Liver (tissue), 9 donors: ENCODE data around the gene URM1. TPM values are rescaled to one million over a fixed set of nuclear protein-coding genes. Genes with fewer than 3 reads are reported as not detected.

Experiments
- DNase-seq: peaks from one replicate; pipeline ENCODE4 v3.0.0-alpha.2; 2017; ENCODE audit warnings: low spot score
- H3K27ac ChIP-seq, 2 donors: one replicate each; pipeline ENCODE4 v1.7.0; 2013; ENCODE audit warnings: inconsistent platforms in 2 of 2, low read length in 2 of 2, control low read depth in 1 of 2, low read depth in 1 of 2, mild to moderate bottlenecking in 1 of 2
- H3K27me3 ChIP-seq, 4 donors: one replicate each; pipeline versions ENCODE4 v1.6.1 to v1.7.0; 2013; ENCODE audit warnings: low read length in 3 of 4, inconsistent platforms in 1 of 4, mild to moderate bottlenecking in 1 of 4, moderate library complexity in 1 of 4; ENCODE audit not compliant: control insufficient read depth in 4 of 4, insufficient read depth in 4 of 4
- H3K36me3 ChIP-seq, 4 donors: one replicate each; pipeline versions ENCODE4 v1.6.1 to v1.7.0; 2013; ENCODE audit warnings: low read length in 3 of 4, mild to moderate bottlenecking in 3 of 4, low read depth in 1 of 4, moderate library complexity in 1 of 4; ENCODE audit not compliant: control insufficient read depth in 4 of 4, insufficient read depth in 3 of 4
- H3K4me1 ChIP-seq, 4 donors: one replicate each; pipeline versions ENCODE4 v1.6.1 to v1.7.0; 2013; ENCODE audit warnings: low read length in 3 of 4, mild to moderate bottlenecking in 3 of 4, moderate library complexity in 1 of 4; ENCODE audit not compliant: control insufficient read depth in 4 of 4, insufficient read depth in 4 of 4
- H3K4me3 ChIP-seq, 3 donors: one replicate each; pipeline versions ENCODE4 v1.6.1 to v1.7.0; 2013; ENCODE audit warnings: low read length in 3 of 3, control low read depth in 1 of 3, low read depth in 1 of 3, mild to moderate bottlenecking in 1 of 3
- H3K9ac ChIP-seq, 2 donors: one replicate each; pipeline ENCODE4 v1.7.0; 2013; ENCODE audit warnings: low read length in 2 of 2, mild to moderate bottlenecking in 2 of 2, moderate library complexity in 2 of 2, control low read depth in 1 of 2, low read depth in 1 of 2
- H3K9me3 ChIP-seq, 4 donors: one replicate each; pipeline versions ENCODE4 v1.6.1 to v1.7.0; 2013; ENCODE audit warnings: low read length in 3 of 4; ENCODE audit not compliant: control insufficient read depth in 4 of 4
- EGR1 ChIP-seq, 2 donors: IDR thresholded peaks; 2 replicates each; pipeline ENCODE4 v1.6.1; 2016 to 2018; ENCODE audit warnings: antibody characterized with exemption in 2 of 2, low read depth in 2 of 2
- FOXA1 ChIP-seq: IDR thresholded peaks from 2 replicates; pipeline ENCODE4 v1.6.1; 2016; ENCODE audit warnings: antibody characterized with exemption
- FOXA2 ChIP-seq: IDR thresholded peaks from 2 replicates; pipeline ENCODE4 v1.6.1; 2016; ENCODE audit warnings: antibody characterized with exemption
- GABPA ChIP-seq, 2 donors: IDR thresholded peaks in 1 of 2; conservative IDR thresholded peaks in 1 of 2; 2 replicates each; pipeline ENCODE4 v1.6.1; 2016; ENCODE audit warnings: antibody characterized with exemption in 2 of 2, mild to moderate bottlenecking in 1 of 2, moderate library complexity in 1 of 2
- HNF4A ChIP-seq, 2 donors: conservative IDR thresholded peaks; 2 replicates each; pipeline ENCODE4 v1.6.1; 2016; ENCODE audit warnings: antibody characterized with exemption in 2 of 2, mild to moderate bottlenecking in 2 of 2
- HNF4G ChIP-seq: IDR thresholded peaks from 2 replicates; pipeline ENCODE4 v1.6.1; 2016; ENCODE audit warnings: antibody characterized with exemption
- JUND ChIP-seq, 2 donors: IDR thresholded peaks; 2 replicates each; pipeline ENCODE4 v1.6.1; 2016; ENCODE audit warnings: antibody characterized with exemption in 2 of 2
- NR2F2 ChIP-seq: IDR thresholded peaks from 2 replicates; pipeline ENCODE4 v1.6.1; 2016; ENCODE audit warnings: antibody characterized with exemption
- RXRA ChIP-seq, 2 donors: IDR thresholded peaks; 2 replicates each; pipeline ENCODE4 v1.6.1; 2017 to 2018; ENCODE audit warnings: antibody characterized with exemption in 2 of 2, mild to moderate bottlenecking in 1 of 2
- SP1 ChIP-seq: IDR thresholded peaks from 2 replicates; pipeline ENCODE4 v1.6.1; 2018; ENCODE audit warnings: antibody characterized with exemption, mild to moderate bottlenecking
- TAF1 ChIP-seq: conservative IDR thresholded peaks from 2 replicates; pipeline ENCODE4 v1.6.1; 2016; ENCODE audit warnings: antibody characterized with exemption, mild to moderate bottlenecking
- YY1 ChIP-seq: IDR thresholded peaks from 2 replicates; pipeline ENCODE4 v1.6.1; 2016; ENCODE audit warnings: antibody characterized with exemption, mild to moderate bottlenecking
- WGBS: extraction: QIAGEN DNeasy Blood & Tissue Kit; methylation state at CpG from one replicate; pipeline ENCODE4 v1.1.7; 2013; 5-methylcytosine and 5-hydroxymethylcytosine counted together
- polyA plus RNA-seq, 2 donors: library from polyadenylated mRNA; stranded (reverse) in 1 of 2; unstranded in 1 of 2; fragments of 200-250 nt in 1 of 2; fragments of >200 nt in 1 of 2; fragmentation: Nextera tagmentation in 1 of 2; extraction: Ambion mirVana in 1 of 2; gene quantifications; one replicate each; pipeline versions ENCODE4 v1.2.1 to v1.2.3, GENCODE V29; 2013 to 2015
- total RNA-seq, 2 donors: library from RNA; depleted of rRNA; stranded (reverse); fragments of >200 nt; gene quantifications; one replicate each; pipeline ENCODE4 v1.2.3, GENCODE V29; 2014
- TF ChIP-seq, protein P1 (sequence below): IDR thresholded peaks from 2 replicates; pipeline ENCODE4 v1.6.1; 2016; ENCODE audit warnings: antibody characterized with exemption
- TF ChIP-seq, protein P2 (sequence below): IDR thresholded peaks from 2 replicates; pipeline ENCODE4 v1.6.1; 2016; ENCODE audit warnings: antibody characterized with exemption, mild to moderate bottlenecking
- TF ChIP-seq, protein P3 (sequence below): IDR thresholded peaks from 2 replicates; pipeline ENCODE4 v1.6.1; 2016; ENCODE audit warnings: antibody characterized with exemption
- donor health status: healthy.
- donor health status: healthy.
- donor health status: healthy.
- donor health status: healthy.
- donor health status: healthy.

URM1 gene
- total and polyA plus RNA-seq, 4 donors, result 12.1 to 35.0 (median 19.5) TPM

DNA sequence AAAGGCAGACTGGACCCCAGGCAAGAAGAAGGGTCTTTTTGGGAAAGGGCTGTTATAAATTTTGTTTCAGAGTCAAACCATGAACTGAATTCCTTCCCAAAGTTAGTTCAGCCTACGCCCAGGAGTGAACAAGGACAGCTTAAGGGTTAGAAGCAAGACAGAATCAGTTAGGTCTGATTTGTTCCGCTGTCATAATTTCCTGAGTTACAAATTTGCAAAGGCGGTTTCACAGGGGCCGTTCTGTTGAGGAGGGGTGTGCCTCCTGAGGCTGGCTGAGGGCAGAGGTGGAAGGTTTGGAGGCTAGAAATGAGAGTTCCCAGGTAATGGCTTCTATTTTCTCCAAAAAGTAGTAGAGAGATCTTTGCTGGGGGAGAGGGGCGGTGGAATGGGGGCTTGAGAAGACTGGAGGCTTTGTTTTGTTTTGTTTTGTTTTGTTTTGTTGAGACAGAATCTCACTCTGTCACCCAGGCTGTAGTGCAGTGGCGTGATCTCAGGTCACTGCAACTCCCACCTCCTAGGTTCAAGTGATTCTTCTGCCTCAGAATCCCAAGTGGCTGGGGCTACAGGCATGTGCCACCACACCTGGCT is 45.4 kb downstream of the URM1 start (continued):
- TF ChIP-seq GABPA (IDR thresholded peaks at IDR 0.05 in 1 of 2, conservative IDR thresholded peaks at IDR 0.05 in 1 of 2), result no peak
- no peak for TF ChIP-seq SP1
- TF ChIP-seq NR2F2, result no peak
- TF ChIP-seq TAF1, result no peak
- TF ChIP-seq, protein P1, sequence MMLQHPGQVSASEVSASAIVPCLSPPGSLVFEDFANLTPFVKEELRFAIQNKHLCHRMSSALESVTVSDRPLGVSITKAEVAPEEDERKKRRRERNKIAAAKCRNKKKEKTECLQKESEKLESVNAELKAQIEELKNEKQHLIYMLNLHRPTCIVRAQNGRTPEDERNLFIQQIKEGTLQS, result no peak
- no peak for TF ChIP-seq FOXA2
- no peak for TF ChIP-seq HNF4G
- TF ChIP-seq EGR1 (IDR thresholded peaks at IDR 0.05; ENCODE audit: low read depth in 2 of 2), result no peak
- no peak for TF ChIP-seq FOXA1
- no peak for TF ChIP-seq HNF4A (conservative IDR thresholded peaks at IDR 0.05)

DNA sequence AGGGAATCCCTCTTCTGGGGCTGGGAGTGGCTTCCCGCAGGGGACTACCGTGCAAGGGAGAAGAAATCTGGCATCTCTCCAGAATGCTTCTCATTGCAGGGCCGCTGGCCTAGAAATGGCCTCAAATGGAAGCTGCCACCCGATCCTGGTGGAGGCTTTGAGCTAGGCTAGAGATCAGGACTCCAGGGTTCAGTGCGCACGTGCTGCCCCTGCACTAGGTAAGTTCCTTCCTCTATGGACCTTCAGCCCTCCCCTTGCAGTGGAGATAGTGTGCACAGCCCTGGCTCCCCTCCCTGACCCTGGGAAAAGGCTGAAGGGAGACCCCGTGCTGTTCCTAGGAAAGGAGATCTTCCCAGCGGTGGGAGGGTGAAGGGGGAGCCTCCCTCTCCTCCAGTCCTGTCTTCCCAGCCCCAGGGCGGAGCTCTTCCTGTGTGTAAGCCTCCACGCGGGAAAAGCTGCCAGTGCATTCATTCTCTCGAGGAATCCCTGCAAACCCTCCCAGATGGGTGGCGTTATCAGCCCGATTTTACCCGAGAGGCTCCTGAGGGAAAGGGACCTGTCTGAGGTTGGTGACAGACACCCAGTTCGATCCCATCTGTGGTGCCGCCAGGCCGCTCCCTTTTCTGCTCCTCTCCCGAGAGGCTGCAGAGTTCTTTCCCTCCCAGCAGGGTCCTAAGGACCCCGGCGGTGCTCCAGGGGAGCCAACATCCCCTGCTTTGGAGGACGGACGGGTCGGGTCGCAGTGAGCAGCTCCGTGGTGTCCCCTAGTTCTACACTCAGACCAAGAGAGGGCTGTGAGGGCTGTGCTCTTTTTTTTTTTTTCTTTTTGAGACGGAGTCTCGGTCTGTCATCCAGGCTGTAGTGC is 48.1 kb downstream of the URM1 start:
- Histone ChIP-seq H3K9me3 (no peaks in the 10 kb centered on the region), H3K27me3 (peaks cover 0 to 7% (median 3%) of the 10 kb centered on the region in 4 donors), H3K4me3 (no peak overlapping the region), H3K4me1 (peaks cover 2 to 23% (median 12%) of the 10 kb centered on the region in 4 donors), H3K9ac (no peak overlapping the region), H3K27ac (no peak overlapping the region), H3K36me3 (no peaks in the 10 kb centered on the region)
- TF ChIP-seq SP1 (no peak), HNF4G (no peak), HNF4A (conservative IDR thresholded peaks at IDR 0.05) (no peak), EGR1 (IDR thresholded peaks at IDR 0.05; ENCODE audit: low read depth in 2 of 2) (no peak), FOXA1 (no peak), NR2F2 (no peak), RXRA (IDR thresholded peaks at IDR 0.05) (no peak), YY1 (no peak), FOXA2 (no peak), JUND (IDR thresholded peaks at IDR 0.05) (no peak), GABPA (IDR thresholded peaks at IDR 0.05 in 1 of 2, conservative IDR thresholded peaks at IDR 0.05 in 1 of 2) (no peak)
- TF ChIP-seq, protein P2, sequence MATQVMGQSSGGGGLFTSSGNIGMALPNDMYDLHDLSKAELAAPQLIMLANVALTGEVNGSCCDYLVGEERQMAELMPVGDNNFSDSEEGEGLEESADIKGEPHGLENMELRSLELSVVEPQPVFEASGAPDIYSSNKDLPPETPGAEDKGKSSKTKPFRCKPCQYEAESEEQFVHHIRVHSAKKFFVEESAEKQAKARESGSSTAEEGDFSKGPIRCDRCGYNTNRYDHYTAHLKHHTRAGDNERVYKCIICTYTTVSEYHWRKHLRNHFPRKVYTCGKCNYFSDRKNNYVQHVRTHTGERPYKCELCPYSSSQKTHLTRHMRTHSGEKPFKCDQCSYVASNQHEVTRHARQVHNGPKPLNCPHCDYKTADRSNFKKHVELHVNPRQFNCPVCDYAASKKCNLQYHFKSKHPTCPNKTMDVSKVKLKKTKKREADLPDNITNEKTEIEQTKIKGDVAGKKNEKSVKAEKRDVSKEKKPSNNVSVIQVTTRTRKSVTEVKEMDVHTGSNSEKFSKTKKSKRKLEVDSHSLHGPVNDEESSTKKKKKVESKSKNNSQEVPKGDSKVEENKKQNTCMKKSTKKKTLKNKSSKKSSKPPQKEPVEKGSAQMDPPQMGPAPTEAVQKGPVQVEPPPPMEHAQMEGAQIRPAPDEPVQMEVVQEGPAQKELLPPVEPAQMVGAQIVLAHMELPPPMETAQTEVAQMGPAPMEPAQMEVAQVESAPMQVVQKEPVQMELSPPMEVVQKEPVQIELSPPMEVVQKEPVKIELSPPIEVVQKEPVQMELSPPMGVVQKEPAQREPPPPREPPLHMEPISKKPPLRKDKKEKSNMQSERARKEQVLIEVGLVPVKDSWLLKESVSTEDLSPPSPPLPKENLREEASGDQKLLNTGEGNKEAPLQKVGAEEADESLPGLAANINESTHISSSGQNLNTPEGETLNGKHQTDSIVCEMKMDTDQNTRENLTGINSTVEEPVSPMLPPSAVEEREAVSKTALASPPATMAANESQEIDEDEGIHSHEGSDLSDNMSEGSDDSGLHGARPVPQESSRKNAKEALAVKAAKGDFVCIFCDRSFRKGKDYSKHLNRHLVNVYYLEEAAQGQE, result no peak
- TF ChIP-seq, protein P3, sequence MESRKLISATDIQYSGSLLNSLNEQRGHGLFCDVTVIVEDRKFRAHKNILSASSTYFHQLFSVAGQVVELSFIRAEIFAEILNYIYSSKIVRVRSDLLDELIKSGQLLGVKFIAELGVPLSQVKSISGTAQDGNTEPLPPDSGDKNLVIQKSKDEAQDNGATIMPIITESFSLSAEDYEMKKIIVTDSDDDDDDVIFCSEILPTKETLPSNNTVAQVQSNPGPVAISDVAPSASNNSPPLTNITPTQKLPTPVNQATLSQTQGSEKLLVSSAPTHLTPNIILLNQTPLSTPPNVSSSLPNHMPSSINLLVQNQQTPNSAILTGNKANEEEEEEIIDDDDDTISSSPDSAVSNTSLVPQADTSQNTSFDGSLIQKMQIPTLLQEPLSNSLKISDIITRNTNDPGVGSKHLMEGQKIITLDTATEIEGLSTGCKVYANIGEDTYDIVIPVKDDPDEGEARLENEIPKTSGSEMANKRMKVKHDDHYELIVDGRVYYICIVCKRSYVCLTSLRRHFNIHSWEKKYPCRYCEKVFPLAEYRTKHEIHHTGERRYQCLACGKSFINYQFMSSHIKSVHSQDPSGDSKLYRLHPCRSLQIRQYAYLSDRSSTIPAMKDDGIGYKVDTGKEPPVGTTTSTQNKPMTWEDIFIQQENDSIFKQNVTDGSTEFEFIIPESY, result no peak
- TF ChIP-seq, protein P1, result no peak
- WGBS, result 9% methylated on average over 28 of the region's 28 CpGs
- DNase-seq, result no peak
